NT2/D1 (cell line): ENCODE measurements around the gene KLK13.

ENCODE experiments used
- SUZ12 ChIP-seq: IDR thresholded peaks from 2 replicates; pipeline ENCODE4 v1.6.1; 2011; ENCODE audit not compliant: insufficient read length, insufficient read depth; ENCODE audit errors: extremely low read depth
- YY1 ChIP-seq: IDR thresholded peaks from 2 replicates; pipeline ENCODE4 v1.6.1; 2011; ENCODE audit not compliant: insufficient read length, insufficient read depth
- ZNF274 ChIP-seq: IDR thresholded peaks from 2 replicates; pipeline ENCODE4 v1.6.1; 2011; ENCODE audit warnings: mild to moderate bottlenecking, low read depth, low read length

DNA sequence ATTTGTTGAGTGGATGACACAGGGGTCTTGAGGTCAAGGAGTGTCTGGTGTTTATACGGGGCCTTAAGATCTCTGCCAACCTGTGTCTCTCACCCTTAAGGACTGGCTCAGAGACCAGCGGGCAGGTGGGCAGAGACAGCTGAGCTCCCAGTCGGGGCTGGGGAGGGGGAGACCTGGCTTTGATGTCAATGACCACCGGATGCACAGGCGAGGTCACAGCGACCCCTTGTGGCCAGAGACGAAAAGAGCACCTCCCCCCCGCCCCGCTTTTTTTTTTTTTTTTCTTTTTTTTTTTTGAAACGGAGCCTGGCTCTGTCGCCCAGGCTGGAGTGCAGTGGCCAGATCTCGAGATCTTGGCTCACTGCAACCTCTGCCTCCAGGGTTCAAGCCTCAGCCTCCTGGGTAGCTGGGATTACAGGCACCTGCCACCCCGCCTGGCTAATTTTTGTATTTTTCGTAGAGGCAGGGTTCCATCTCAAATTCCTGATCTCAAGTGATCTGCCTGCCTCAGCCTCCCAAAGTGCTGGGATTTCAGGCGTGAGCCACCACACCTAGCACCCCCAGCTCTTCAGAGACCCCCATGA, 29.9 kb upstream of the KLK13 start:
- TF ChIP-seq ZNF274 = no peak
- TF ChIP-seq YY1 = no peak
- TF ChIP-seq SUZ12 = no peak
